WTC11 (cell line): Measurements from ENCODE around the gene GPR162. TPM values are rescaled to one million over a fixed set of nuclear protein-coding genes. Genes with fewer than 3 reads are reported as not detected.

Experiments
- ATAC-seq: fragments of 200-7000 bp; cut with Tn5 transposase; 2 replicates; pipeline ENCODE4 v1.10.0; 2021; ENCODE audit warnings: mild to moderate bottlenecking, moderate library complexity
- CTCF ChIA-PET: fragments of 300-600 bp; sonication (Branson Sonifier 250); formaldehyde crosslinking; loops from one replicate; lab custom pipeline; 2021; ENCODE audit warnings: antibody characterized with exemption; lab: Charles Lee
- POLR2A ChIA-PET: fragments of 350-600 bp; sonication (Branson Sonifier 250); formaldehyde crosslinking; loops from one replicate; lab custom pipeline; 2021; ENCODE audit warnings: antibody characterized with exemption; lab: Charles Lee
- DNase-seq: peaks from one replicate; pipeline ENCODE4 v3.0.0; 2021; ENCODE audit warnings: low spot score
- H3K27ac Mint-ChIP-seq: 2 replicates; pipeline ENCODE4 v1.8.0; 2021; ENCODE audit warnings: mixed read lengths
- H3K27me3 Mint-ChIP-seq: 2 replicates; pipeline ENCODE4 v1.8.0; 2021; ENCODE audit warnings: low read depth, mild to moderate bottlenecking, moderate library complexity, mixed read lengths
- H3K36me3 Mint-ChIP-seq: 2 replicates; pipeline ENCODE4 v1.8.0; 2021; ENCODE audit warnings: mixed read lengths
- H3K4me1 Mint-ChIP-seq: 2 replicates; pipeline ENCODE4 v1.8.0; 2022; ENCODE audit warnings: mixed read lengths
- H3K4me3 Mint-ChIP-seq: 2 replicates; pipeline ENCODE4 v1.8.0; 2021; ENCODE audit warnings: mild to moderate bottlenecking, moderate library complexity, mixed read lengths
- H3K9me3 Mint-ChIP-seq: 2 replicates; pipeline ENCODE4 v1.8.0; 2021; ENCODE audit warnings: mixed read lengths
- AFF4 ChIP-seq: sonication (generic); formaldehyde crosslinking; IDR thresholded peaks from 2 replicates; pipeline ENCODE4 v1.8.1; 2023; ENCODE audit warnings: mild to moderate bottlenecking, missing genetic modification reagents, borderline replicate concordance
- CREB1 ChIP-seq: sonication (generic); formaldehyde crosslinking; IDR thresholded peaks from 2 replicates; pipeline ENCODE4 v1.8.0; 2023; ENCODE audit warnings: mild to moderate bottlenecking, missing genetic modification reagents
- ELF4 ChIP-seq: sonication (generic); formaldehyde crosslinking; IDR thresholded peaks from 2 replicates; pipeline ENCODE4 v1.8.1; 2022; ENCODE audit warnings: low read depth, mild to moderate bottlenecking, moderate library complexity, missing genetic modification reagents
- ERG ChIP-seq: fragments of 250-450 bp; sonication (Bioruptor Pico); IDR thresholded peaks from 2 replicates; pipeline ENCODE4 v1.8.0; 2021; ENCODE audit warnings: mild to moderate bottlenecking
- ETV6 ChIP-seq: sonication (generic); formaldehyde crosslinking; IDR thresholded peaks from 2 replicates; pipeline ENCODE4 v1.8.1; 2022; ENCODE audit warnings: mild to moderate bottlenecking, missing genetic modification reagents
- FOXJ3 ChIP-seq: sonication (generic); formaldehyde crosslinking; IDR thresholded peaks from 2 replicates; pipeline ENCODE4 v1.9.0; 2021; ENCODE audit warnings: missing genetic modification reagents, mild to moderate bottlenecking, borderline replicate concordance
- OVOL2 ChIP-seq: fragments of 250-450 bp; sonication (Bioruptor Pico); IDR thresholded peaks from 2 replicates; pipeline ENCODE4 v1.9.0; 2021; ENCODE audit warnings: mild to moderate bottlenecking, borderline replicate concordance
- PRRX2 ChIP-seq: fragments of 250-450 bp; sonication (Bioruptor Pico); IDR thresholded peaks from 2 replicates; pipeline ENCODE4 v1.8.0; 2021; ENCODE audit warnings: mild to moderate bottlenecking
- RORB ChIP-seq: fragments of 250-450 bp; sonication (Bioruptor Pico); IDR thresholded peaks from 2 replicates; pipeline ENCODE4 v1.9.0; 2021; ENCODE audit warnings: mild to moderate bottlenecking
- SP1 ChIP-seq: sonication (generic); formaldehyde crosslinking; conservative IDR thresholded peaks from 2 replicates; pipeline ENCODE4 v1.8.1; 2022; ENCODE audit warnings: missing genetic modification reagents
- TEAD4 ChIP-seq: sonication (generic); formaldehyde crosslinking; IDR thresholded peaks from 2 replicates; pipeline ENCODE4 v1.8.0; 2022; ENCODE audit warnings: mild to moderate bottlenecking, missing genetic modification reagents
- TP53 ChIP-seq: sonication (generic); formaldehyde crosslinking; IDR thresholded peaks from 2 replicates; pipeline ENCODE4 v1.8.1; 2023; ENCODE audit warnings: mild to moderate bottlenecking, missing genetic modification reagents
- ZBTB21 ChIP-seq: sonication (generic); formaldehyde crosslinking; IDR thresholded peaks from 2 replicates; pipeline ENCODE4 v1.8.1; 2023; ENCODE audit warnings: mild to moderate bottlenecking, missing genetic modification reagents, borderline replicate concordance
- ZNF423 ChIP-seq: fragments of 250-450 bp; sonication (Bioruptor Pico); IDR thresholded peaks from 2 replicates; pipeline ENCODE4 v2.1.2; 2022; ENCODE audit warnings: mild to moderate bottlenecking, moderate library complexity
- ZSCAN18 ChIP-seq: fragments of 250-450 bp; sonication (Bioruptor Pico); IDR thresholded peaks from 2 replicates; pipeline ENCODE4 v2.1.2; 2022; ENCODE audit warnings: mild to moderate bottlenecking, moderate library complexity
- total RNA-seq: library from RNA; stranded (reverse); gene quantifications from 3 replicates; pipeline ENCODE4 v1.2.3, GENCODE V29; 2021
- TF ChIP-seq, protein P1 (sequence below): fragments of 250-450 bp; sonication (Bioruptor Pico); IDR thresholded peaks from 2 replicates; pipeline ENCODE4 v1.9.0; 2021; ENCODE audit warnings: mild to moderate bottlenecking
- TF ChIP-seq, protein P2 (sequence below): sonication (generic); formaldehyde crosslinking; IDR thresholded peaks from 2 replicates; pipeline ENCODE4 v1.8.1; 2023; ENCODE audit warnings: mild to moderate bottlenecking, missing genetic modification reagents
- TF ChIP-seq, protein P3 (sequence below): fragments of 250-450 bp; sonication (Bioruptor Pico); IDR thresholded peaks from 2 replicates; pipeline ENCODE4 v1.9.0; 2021; ENCODE audit warnings: mild to moderate bottlenecking
- TF ChIP-seq, protein P4 (sequence below): sonication (generic); formaldehyde crosslinking; IDR thresholded peaks from 2 replicates; pipeline ENCODE4 v1.8.0; 2022; ENCODE audit warnings: mild to moderate bottlenecking, missing genetic modification reagents

GPR162 gene
- total RNA-seq, 1 experiment from 2014 or later, result 7.3 TPM

- H3K36me3 Mint-ChIP-seq, result no peaks in the 10 kb centered on the region
- CTCF ChIA-PET, result interaction anchor here (0.8 to 1.5 kb wide), 5 partner anchors 26 to 172 kb away, joined by 3 to 4 read pairs (median 4); no protein-coding TSS in a partner anchor
- H3K27me3 Mint-ChIP-seq, result peaks cover 25% of the 10 kb centered on the region
- ATAC-seq, result peak; percentile 11; the same call in 1 of the 2 replicates
- POLR2A ChIA-PET, result interaction anchor here (0.6 to 1.4 kb wide), 3 partner anchors 9 to 380 kb away, joined by 4 to 6 read pairs (median 4); partner anchors contain the start of gene PTMS
- no peaks in the 10 kb centered on the region for H3K9me3 Mint-ChIP-seq
- TF ChIP-seq TEAD4 (CRISPR knock-in tag) (no peak), ZNF423 (no peak), TP53 (CRISPR knock-in tag) (no peak), ELF4 (CRISPR knock-in tag) (no peak), AFF4 (CRISPR knock-in tag) (no peak), PRRX2 (no peak), SP1 (CRISPR knock-in tag) (no peak), ERG (no peak), OVOL2 (CRISPR knock-in tag) (no peak), CREB1 (CRISPR knock-in tag) (no peak), ZSCAN18 (CRISPR knock-in tag) (no peak), ZBTB21 (CRISPR knock-in tag) (no peak), FOXJ3 (CRISPR knock-in tag) (no peak), ETV6 (CRISPR knock-in tag) (no peak), RORB (no peak)
- TF ChIP-seq, protein P1, sequence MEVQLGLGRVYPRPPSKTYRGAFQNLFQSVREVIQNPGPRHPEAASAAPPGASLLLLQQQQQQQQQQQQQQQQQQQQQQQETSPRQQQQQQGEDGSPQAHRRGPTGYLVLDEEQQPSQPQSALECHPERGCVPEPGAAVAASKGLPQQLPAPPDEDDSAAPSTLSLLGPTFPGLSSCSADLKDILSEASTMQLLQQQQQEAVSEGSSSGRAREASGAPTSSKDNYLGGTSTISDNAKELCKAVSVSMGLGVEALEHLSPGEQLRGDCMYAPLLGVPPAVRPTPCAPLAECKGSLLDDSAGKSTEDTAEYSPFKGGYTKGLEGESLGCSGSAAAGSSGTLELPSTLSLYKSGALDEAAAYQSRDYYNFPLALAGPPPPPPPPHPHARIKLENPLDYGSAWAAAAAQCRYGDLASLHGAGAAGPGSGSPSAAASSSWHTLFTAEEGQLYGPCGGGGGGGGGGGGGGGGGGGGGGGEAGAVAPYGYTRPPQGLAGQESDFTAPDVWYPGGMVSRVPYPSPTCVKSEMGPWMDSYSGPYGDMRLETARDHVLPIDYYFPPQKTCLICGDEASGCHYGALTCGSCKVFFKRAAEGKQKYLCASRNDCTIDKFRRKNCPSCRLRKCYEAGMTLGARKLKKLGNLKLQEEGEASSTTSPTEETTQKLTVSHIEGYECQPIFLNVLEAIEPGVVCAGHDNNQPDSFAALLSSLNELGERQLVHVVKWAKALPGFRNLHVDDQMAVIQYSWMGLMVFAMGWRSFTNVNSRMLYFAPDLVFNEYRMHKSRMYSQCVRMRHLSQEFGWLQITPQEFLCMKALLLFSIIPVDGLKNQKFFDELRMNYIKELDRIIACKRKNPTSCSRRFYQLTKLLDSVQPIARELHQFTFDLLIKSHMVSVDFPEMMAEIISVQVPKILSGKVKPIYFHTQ (CRISPR knock-in tag), result no peak
- TF ChIP-seq, protein P2, sequence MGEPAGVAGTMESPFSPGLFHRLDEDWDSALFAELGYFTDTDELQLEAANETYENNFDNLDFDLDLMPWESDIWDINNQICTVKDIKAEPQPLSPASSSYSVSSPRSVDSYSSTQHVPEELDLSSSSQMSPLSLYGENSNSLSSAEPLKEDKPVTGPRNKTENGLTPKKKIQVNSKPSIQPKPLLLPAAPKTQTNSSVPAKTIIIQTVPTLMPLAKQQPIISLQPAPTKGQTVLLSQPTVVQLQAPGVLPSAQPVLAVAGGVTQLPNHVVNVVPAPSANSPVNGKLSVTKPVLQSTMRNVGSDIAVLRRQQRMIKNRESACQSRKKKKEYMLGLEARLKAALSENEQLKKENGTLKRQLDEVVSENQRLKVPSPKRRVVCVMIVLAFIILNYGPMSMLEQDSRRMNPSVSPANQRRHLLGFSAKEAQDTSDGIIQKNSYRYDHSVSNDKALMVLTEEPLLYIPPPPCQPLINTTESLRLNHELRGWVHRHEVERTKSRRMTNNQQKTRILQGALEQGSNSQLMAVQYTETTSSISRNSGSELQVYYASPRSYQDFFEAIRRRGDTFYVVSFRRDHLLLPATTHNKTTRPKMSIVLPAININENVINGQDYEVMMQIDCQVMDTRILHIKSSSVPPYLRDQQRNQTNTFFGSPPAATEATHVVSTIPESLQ (CRISPR knock-in tag), result no peak
- TF ChIP-seq, protein P3, sequence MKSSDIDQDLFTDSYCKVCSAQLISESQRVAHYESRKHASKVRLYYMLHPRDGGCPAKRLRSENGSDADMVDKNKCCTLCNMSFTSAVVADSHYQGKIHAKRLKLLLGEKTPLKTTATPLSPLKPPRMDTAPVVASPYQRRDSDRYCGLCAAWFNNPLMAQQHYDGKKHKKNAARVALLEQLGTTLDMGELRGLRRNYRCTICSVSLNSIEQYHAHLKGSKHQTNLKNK (CRISPR knock-in tag), result no peak
- TF ChIP-seq, protein P4, sequence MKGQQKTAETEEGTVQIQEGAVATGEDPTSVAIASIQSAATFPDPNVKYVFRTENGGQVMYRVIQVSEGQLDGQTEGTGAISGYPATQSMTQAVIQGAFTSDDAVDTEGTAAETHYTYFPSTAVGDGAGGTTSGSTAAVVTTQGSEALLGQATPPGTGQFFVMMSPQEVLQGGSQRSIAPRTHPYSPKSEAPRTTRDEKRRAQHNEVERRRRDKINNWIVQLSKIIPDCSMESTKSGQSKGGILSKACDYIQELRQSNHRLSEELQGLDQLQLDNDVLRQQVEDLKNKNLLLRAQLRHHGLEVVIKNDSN, result no peak
- TF ChIP-seq, all 79 proteins: peak for 0
- H3K4me1 Mint-ChIP-seq, result peaks cover 16% of the 10 kb centered on the region
- H3K4me3 Mint-ChIP-seq, result no peak overlapping the region
- H3K27ac Mint-ChIP-seq, result no peak overlapping the region
- DNase-seq, result no peak
Measured at GRCh38 chr12:6792522-6793201, 29.0 kb upstream of the GPR162 start.
